Mesodermal cell (in vitro differentiated cells): ENCODE results near the gene BNIPL.

Experiments
- H3K27ac ChIP-seq: 2 replicates; pipeline ENCODE4 v1.7.0; 2013; ENCODE audit warnings: mild to moderate bottlenecking, low read depth, low read length, moderate library complexity; ENCODE audit not compliant: severe bottlenecking
- H3K36me3 ChIP-seq: 2 replicates; pipeline ENCODE4 v1.7.1; 2013; ENCODE audit warnings: mild to moderate bottlenecking, low read length, moderate library complexity; ENCODE audit not compliant: control insufficient read depth, insufficient read depth
- H3K4me1 ChIP-seq: one replicate; pipeline ENCODE4 v1.7.1; 2013; ENCODE audit warnings: mild to moderate bottlenecking, low read length; ENCODE audit not compliant: insufficient read depth, control insufficient read depth, poor library complexity, severe bottlenecking
- H3K4me3 ChIP-seq: 2 replicates; pipeline ENCODE4 v1.7.0; 2013; ENCODE audit warnings: low read length, control low read depth, mild to moderate bottlenecking; ENCODE audit not compliant: insufficient read depth, poor library complexity, severe bottlenecking; ENCODE audit errors: extremely low read depth
- H3K9me3 ChIP-seq: 2 replicates; pipeline ENCODE4 v1.7.1; 2013; ENCODE audit warnings: mild to moderate bottlenecking, low read length, moderate library complexity; ENCODE audit not compliant: control insufficient read depth
- WGBS, 2 experiments: methylation state at CpG; one replicate each; pipeline ENCODE4 v1.1.5; 2013; ENCODE audit warnings: missing lambda C conversion rate in 2 of 2; ENCODE audit not compliant: insufficient coverage in 2 of 2; 5-methylcytosine and 5-hydroxymethylcytosine counted together

Gene BNIPL

DNA sequence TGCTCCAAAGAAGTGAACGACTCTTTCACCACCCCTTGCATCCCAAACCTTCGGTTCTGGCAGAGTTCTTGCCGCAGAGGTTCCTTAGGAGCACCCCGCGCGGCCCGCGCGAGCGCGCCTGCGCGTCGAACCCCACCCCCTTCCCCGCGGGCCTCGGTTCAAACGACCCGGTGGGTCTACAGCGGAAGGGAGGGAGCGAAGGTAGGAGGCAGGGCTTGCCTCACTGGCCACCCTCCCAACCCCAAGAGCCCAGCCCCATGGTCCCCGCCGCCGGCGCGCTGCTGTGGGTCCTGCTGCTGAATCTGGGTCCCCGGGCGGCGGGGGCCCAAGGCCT is 11.2 kb downstream of the BNIPL start, which contains the start of gene C1orf56:
Gene C1orf56, plus strand, starts transcription at position 161 of the 334 bp plus-strand sequence. Its CDS starts 97 bp downstream, at position 258.
- H3K4me3 ChIP-seq = peak within 1 kb of the TSS; percentile 68
- H3K36me3 ChIP-seq = peaks cover 22% of the 10 kb centered on the region
- WGBS, 2 experiments = 0 to 1% methylated on average over 9 to 28 of the region's 29 CpGs
- no peaks in the 10 kb centered on the region for H3K4me1 ChIP-seq
- no peaks in the 10 kb centered on the region for H3K9me3 ChIP-seq
- H3K27ac ChIP-seq = peak within 1 kb of the TSS; percentile 78

DNA sequence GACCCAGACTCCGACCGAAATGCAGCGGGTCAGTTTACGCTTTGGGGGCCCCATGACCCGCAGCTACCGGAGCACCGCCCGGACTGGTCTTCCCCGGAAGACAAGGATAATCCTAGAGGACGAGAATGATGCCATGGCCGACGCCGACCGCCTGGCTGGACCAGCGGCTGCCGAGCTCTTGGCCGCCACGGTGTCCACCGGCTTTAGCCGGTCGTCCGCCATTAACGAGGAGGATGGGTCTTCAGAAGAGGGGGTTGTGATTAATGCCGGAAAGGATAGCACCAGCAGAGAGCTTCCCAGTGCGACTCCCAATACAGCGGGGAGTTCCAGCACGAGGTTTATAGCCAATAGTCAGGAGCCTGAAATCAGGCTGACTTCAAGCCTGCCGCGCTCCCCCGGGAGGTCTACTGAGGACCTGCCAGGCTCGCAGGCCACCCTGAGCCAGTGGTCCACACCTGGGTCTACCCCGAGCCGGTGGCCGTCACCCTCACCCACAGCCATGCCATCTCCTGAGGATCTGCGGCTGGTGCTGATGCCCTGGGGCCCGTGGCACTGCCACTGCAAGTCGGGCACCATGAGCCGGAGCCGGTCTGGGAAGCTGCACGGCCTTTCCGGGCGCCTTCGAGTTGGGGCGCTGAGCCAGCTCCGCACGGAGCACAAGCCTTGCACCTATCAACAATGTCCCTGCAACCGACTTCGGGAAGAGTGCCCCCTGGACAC is 11.7 kb downstream of the BNIPL start:
- 2 to 3% methylated on average over 41 to 47 of the region's 48 CpGs for WGBS, 2 experiments
- H3K27ac ChIP-seq = peak overlapping the region; percentile 78
- no peaks in the 10 kb centered on the region for H3K4me1 ChIP-seq
- H3K9me3 ChIP-seq = no peaks in the 10 kb centered on the region
- peaks cover 27% of the 10 kb centered on the region for H3K36me3 ChIP-seq
- H3K4me3 ChIP-seq = peak overlapping the region; percentile 68

DNA sequence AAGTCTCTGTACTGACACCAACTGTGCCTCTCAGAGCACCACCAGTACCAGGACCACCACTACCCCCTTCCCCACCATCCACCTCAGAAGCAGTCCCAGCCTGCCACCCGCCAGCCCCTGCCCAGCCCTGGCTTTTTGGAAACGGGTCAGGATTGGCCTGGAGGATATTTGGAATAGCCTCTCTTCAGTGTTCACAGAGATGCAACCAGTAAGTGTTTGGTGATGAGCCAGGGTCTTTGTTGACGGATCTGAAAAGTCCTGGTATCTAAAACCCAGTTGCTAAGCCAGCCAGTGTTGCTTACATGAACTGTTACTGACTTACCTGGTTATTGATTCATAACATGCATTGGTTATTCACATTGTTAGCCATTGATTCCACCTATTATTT is 12.3 kb downstream of the BNIPL start:
- Histone ChIP-seq H3K4me1 (no peaks in the 10 kb centered on the region), H3K27ac (no peak overlapping the region), H3K9me3 (no peaks in the 10 kb centered on the region), H3K36me3 (peaks cover 33% of the 10 kb centered on the region), H3K4me3 (peak overlapping the region; percentile 68)
- 54 to 86% methylated on average over 1 to 2 of the region's 3 CpGs for WGBS, 2 experiments

DNA sequence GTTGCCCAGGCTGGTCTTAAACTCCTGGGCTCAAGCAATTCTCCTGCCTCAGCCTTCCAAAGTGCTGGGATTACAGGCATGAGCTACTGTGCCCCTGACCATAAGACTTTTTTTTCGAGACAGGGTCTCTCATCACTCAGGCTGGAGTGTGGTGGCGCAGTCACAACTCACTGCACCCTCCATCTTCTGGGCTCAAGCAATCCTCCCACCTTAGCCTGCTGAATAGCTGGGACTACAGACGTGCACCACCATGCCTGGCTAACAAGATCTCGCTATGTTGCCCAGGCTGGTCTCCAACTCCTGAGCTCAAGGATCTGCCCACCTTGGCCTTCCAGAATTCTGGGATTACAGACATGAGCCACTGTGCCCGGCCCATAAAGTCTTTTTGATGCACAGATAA is 13.1 kb downstream of the BNIPL start:
- peaks cover 41% of the 10 kb centered on the region for H3K36me3 ChIP-seq
- no peak overlapping the region for H3K4me3 ChIP-seq
- no peak overlapping the region for H3K27ac ChIP-seq
- no peaks in the 10 kb centered on the region for H3K4me1 ChIP-seq
- WGBS, 2 experiments = 93 to 94% methylated on average over 4 of the region's 5 CpGs
- H3K9me3 ChIP-seq = no peaks in the 10 kb centered on the region

DNA sequence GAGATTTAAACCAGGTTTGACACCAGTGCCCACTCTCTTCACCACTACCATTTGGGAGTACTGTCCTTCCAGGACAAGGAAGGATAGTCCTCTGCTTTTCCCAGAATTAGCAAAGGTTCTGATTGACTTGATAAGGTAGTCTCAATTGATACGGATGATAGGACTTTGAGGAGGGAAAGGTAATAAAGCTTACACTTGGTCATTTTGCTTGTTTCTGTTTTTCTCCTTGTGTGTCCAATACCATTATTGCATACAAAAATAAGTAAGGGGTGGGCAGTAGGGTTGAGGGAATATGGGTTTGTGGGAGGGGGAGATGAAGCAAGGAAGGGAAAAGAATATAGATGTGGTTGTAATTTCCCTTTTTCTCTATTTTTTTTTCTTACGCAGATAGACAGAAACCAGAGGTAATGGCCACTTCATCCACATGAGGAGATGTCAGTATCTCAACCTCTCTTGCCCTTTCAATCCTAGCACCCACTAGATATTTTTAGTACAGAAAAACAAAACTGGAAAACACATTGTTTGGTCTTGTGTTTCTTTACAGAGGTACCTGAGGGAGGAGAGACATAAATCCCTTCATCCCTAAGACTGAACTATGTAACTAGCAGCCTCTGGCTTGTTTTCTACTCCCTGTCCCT is 13.8 kb downstream of the BNIPL start:
- peaks cover 48% of the 10 kb centered on the region for H3K36me3 ChIP-seq
- H3K4me1 ChIP-seq = no peaks in the 10 kb centered on the region
- no peak overlapping the region for H3K4me3 ChIP-seq
- WGBS, 2 experiments = no CpG with 5 or more reads among the region's 2 CpGs
- no peak overlapping the region for H3K27ac ChIP-seq
- H3K9me3 ChIP-seq = no peaks in the 10 kb centered on the region

DNA sequence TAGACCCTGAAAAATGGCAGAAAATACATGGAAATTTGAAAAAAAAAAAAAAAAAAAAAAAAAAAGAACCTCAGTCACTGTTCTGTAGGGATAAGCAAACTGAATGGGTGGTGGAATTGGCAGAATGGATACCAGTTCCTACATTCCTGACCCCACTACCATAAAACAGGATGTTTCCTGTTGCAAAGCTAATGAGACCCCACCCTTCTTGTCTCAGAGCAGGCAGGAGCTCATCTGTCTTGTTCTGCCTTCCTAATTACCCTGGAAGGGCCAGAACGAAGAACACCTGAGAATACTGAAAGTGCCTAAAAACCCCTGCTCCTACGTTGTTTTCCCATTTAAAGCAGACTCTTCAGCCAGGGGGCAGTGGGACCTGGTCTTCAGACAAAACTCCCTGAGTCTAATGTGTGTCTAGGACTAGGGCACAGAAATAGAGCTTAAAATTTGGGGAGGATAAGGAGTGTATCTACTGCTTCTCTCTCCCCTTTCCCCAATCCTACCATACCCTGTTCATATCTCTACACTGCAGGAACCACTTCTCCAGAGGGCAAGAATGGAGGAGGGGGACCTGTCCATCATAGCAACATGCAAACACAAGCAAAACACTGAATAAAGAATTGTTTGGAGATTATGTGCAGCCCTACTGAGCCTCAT is 15.1 kb downstream of the BNIPL start:
- H3K27ac ChIP-seq = no peak overlapping the region
- H3K4me3 ChIP-seq = no peak overlapping the region
- H3K4me1 ChIP-seq = peaks cover 6% of the 10 kb centered on the region
- H3K9me3 ChIP-seq = no peaks in the 10 kb centered on the region
- peaks cover 61% of the 10 kb centered on the region for H3K36me3 ChIP-seq
- 100% methylated on average over 1 of the region's 2 CpGs; no CpG with 5 or more reads in 1 of the 2 experiments for WGBS, 2 experiments

DNA sequence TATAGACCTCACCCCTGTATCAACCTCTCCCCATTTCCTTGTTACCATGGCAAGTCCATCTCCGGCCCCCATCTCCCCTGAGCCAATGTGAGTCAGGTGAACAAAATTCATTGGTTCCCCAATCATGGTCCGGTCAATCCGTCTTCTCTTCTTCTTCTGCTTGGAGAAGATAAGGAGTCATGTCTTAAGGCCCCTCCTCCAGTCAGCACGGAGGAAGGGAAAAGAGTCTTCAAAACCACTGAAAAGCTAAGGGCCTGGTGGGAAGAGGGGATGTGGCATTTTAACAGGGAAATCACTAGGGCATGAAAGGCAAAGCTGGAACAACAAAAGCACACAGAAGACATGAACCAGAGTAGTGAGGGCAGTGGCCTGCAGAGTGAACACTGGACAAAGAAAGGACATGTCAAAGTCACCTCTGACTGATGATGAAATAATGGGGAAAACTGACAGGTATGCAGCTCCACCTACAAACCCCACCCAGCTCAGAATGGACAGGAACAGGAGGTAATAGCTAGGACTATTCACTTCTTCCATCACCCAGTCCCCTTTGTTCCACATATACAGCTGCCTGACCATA is 18.7 kb downstream of the BNIPL start:
- Histone ChIP-seq H3K4me1 (peaks cover 18% of the 10 kb centered on the region), H3K36me3 (peaks cover 78% of the 10 kb centered on the region), H3K27ac (no peak overlapping the region), H3K4me3 (no peak overlapping the region), H3K9me3 (no peaks in the 10 kb centered on the region)
- WGBS, 2 experiments = 94 to 100% methylated on average over 1 to 4 of the region's 4 CpGs

DNA sequence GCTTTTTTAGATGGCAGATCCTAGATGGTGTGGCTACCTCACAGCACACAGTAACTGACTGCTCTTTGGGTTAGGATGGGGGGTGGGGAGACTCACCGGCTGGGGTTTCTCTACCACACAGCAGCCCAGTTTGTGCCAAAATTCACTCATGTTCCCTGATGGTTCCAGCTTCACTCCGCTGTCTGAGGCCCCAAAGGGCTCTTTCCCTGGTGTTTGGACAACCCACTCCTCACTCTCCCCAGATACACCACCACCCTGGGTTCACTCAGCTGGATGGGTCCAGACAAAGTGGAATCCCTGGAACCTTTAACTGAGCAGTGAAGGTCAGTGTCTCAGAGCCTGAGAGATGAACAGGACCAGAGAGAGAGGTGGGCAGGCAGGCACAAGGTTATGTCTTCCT is 19.2 kb downstream of the BNIPL start:
- H3K4me3 ChIP-seq = no peak overlapping the region
- no peak overlapping the region for H3K27ac ChIP-seq
- peaks cover 18% of the 10 kb centered on the region for H3K4me1 ChIP-seq
- H3K9me3 ChIP-seq = no peaks in the 10 kb centered on the region
- peaks cover 75% of the 10 kb centered on the region for H3K36me3 ChIP-seq
- 83% methylated on average over 1 of the region's 2 CpGs; no CpG with 5 or more reads in 1 of the 2 experiments for WGBS, 2 experiments

DNA sequence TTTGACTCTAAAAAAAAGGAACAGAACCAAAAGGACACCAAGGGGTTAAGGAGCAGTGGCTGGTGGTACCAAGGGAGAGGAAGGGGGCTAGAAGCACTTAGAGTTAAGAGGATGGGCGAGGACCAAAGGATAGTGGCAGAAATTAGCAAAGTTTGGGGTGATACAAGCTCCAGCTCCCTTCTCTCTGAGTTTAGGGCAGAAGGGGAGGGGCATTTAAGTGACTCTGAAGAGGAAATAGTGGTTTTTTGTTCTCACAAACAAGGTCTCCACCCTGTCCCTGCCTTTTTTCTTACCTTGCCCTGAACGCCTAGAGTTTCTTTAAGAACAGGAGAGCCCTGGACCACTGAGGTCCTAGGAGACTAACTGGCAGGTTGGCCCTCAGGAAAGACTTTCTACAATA is 19.8 kb downstream of the BNIPL start:
- Histone ChIP-seq H3K9me3 (no peaks in the 10 kb centered on the region), H3K4me1 (peaks cover 18% of the 10 kb centered on the region), H3K27ac (no peak overlapping the region), H3K36me3 (peaks cover 69% of the 10 kb centered on the region), H3K4me3 (no peak overlapping the region)
- 60 to 77% methylated on average over 2 of the region's 2 CpGs for WGBS, 2 experiments

DNA sequence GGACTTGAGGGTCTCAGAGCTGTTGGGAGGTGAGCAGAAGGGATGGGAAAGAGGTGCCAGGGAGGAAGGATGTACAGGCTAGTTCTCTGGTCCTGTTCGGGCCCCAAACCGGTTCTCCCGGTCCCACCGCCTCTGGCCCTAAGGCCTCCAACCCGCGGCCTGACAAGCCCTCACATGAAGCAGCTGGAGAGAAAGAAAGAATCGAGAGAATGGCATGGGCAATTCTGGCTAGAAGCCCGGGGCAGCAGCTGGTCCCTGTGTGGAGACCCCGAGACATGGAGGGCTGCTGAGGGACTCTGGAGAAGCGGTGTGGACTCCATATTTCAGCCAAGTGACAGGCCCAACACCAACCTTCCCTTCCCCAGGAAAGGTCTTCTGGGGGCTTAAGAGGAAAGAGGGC is 22.3 kb downstream of the BNIPL start:
- Histone ChIP-seq H3K4me3 (peak overlapping the region; percentile 98), H3K9me3 (no peaks in the 10 kb centered on the region), H3K36me3 (peaks cover 63% of the 10 kb centered on the region), H3K27ac (peak overlapping the region; percentile 94), H3K4me1 (peaks cover 25% of the 10 kb centered on the region)
- 0% methylated on average over 5 to 7 of the region's 10 CpGs for WGBS, 2 experiments
